ENCODE results near the gene MRPL10.

MRPL10 gene

GRCh38 chr17:47831003-47831933 is at the start of gene MRPL10, which contains the start of gene LRRC46:
Gene MRPL10 (minus strand): TSS chr17:47831541. CDS start chr17:47831511, 30 bp downstream.
Gene LRRC46 (plus strand): TSS chr17:47831670. CDS start chr17:47831990, 320 bp downstream.
- peak; percentile 92 for DNase-seq

GRCh38 chr17:47879776-47880454 is 48.6 kb upstream of the MRPL10 start:
- DNase-seq: no peak

- no peak for DNase-seq
Measured at GRCh38 chr17:47879028-47879585, 47.8 kb upstream of the MRPL10 start.

GRCh38 chr17:47878203-47879027 is 47.1 kb upstream of the MRPL10 start:
- DNase-seq: no peak

GRCh38 chr17:47877368-47878034 is 46.2 kb upstream of the MRPL10 start:
- no peak for DNase-seq

GRCh38 chr17:47875011-47875985 is 44.0 kb upstream of the MRPL10 start:
- no peak for DNase-seq

- no peak for DNase-seq
Measured at GRCh38 chr17:47873200-47874090, 42.1 kb upstream of the MRPL10 start.

- no peak for DNase-seq
Measured at GRCh38 chr17:47872651-47873161, 41.4 kb upstream of the MRPL10 start.

- no peak for DNase-seq
Measured at GRCh38 chr17:47872019-47872650, 40.8 kb upstream of the MRPL10 start.

- no peak for DNase-seq
Measured at GRCh38 chr17:47871048-47871447, 39.7 kb upstream of the MRPL10 start.

GRCh38 chr17:47870056-47870455 is 38.7 kb upstream of the MRPL10 start:
- DNase-seq: no peak

GRCh38 chr17:47869114-47869513 is 37.8 kb upstream of the MRPL10 start:
- no peak for DNase-seq

- DNase-seq: no peak
Measured at GRCh38 chr17:47867813-47868533, 36.6 kb upstream of the MRPL10 start.

- no peak for DNase-seq
Measured at GRCh38 chr17:47866941-47867340, 35.6 kb upstream of the MRPL10 start.

- no peak for DNase-seq
Measured at GRCh38 chr17:47864791-47865216, 33.5 kb upstream of the MRPL10 start.

GRCh38 chr17:47862621-47863440 is 31.5 kb upstream of the MRPL10 start:
- no peak for DNase-seq

- DNase-seq: no peak
Measured at GRCh38 chr17:47860386-47860785, 29.0 kb upstream of the MRPL10 start.
